Ramos (cell line): ENCODE measurements around the gene ARVCF.

Source experiments
- in situ Hi-C: fragments of 300-500 bp; cut with MboI; formaldehyde crosslinking; loops from one replicate; pipeline ENCODE4 v1.14.3; 2022; ENCODE audit warnings: low sequenced_read_pairs; ENCODE audit not compliant: unreplicated experiment

The ARVCF gene

DNA sequence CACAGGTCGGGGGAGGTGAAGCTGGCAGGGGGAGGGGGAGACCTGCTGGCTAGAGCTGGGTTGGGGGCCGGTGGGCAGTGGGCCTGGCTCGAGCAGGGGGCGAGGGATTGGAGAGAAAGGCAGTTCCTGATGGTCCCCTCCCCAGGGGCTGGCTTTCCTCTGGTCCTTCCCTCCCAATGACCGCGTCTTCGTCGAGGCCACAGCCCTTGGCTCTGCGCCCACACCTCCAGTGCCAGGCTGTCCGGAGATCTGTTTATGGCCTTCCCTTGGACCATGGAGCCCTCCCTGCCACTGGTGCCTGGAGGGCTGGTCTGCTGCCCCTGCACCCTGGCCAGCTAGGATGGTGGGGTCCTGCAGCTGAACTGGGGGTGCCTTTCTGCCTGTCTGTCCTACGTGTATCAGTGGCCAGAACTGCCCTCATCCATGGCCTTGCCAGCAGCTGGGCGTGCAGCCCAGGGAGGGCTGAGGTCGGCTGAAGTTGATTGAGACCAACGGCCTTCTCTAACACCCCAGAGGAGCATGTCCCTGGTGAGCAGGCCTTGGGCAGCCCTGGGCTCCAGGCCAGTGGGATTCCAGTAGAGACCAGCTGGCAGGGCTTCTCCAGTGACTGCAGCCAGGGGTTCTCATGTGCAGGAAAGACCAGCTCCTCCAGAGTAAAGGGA, 16.6 kb upstream of the ARVCF start:
- in situ Hi-C loops, result no loop called here

DNA sequence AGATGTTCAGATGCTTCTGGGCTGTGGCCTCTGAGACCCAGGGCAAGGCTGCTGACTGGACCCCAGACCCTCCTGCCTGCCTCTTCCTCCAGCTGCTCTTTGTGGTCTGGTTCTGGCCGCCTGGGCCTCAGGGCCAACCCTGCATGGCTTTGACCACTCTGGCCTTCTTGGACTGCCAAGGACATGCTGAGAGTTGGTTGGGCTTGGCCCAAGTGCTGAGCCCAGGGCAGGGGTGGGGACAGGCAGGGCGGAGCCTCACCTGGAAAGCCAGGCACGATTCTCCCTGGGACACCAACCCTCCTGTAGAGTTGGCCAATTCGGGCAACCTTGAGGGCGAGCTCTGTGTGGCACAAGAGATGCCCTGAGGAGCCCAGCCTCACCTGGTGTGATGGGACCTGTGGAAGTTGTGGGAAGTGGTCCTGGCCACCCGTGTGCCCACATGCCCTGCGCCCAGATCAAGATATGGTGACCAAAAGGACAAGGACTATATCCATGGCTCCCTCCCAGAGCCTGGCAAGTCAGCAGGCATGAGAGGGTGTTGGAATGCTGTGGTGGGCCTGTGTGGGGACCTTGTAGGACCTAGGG, 15.9 kb upstream of the ARVCF start:
- in situ Hi-C loops, result no loop called here

DNA sequence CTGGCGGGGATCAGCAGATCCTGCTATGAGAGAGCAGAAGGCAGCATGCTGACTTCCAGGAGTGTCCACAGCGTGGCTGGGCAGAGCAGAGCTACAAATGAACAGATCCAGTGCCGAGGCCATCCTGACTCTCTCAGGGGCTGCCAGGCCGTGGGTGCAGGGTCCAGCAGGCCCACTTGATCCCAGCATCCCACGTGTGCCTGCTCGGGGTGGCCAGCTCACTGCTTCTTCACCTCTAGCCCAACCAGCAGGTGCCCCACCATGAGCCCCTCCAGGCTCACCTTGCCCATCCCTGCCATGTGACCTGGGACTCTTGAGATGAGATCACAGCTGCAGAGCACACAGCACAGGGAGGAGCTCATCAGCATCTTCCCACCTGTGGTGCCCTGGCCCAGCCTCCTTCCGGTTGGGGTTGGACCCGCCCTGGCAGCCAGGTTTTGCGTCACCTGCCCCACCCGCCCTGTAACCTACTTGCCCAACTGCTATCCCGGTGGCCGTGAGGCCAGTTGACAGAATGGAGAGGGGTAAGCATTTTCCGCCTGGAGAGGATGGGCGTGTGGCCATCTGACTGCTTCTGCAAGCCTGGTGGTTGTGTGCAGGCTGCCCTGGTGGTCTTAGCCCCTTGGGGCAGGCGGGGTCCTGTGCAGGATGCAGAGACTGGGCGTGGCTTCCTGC, 15.2 kb upstream of the ARVCF start:
- in situ Hi-C loops, result no loop called here

DNA sequence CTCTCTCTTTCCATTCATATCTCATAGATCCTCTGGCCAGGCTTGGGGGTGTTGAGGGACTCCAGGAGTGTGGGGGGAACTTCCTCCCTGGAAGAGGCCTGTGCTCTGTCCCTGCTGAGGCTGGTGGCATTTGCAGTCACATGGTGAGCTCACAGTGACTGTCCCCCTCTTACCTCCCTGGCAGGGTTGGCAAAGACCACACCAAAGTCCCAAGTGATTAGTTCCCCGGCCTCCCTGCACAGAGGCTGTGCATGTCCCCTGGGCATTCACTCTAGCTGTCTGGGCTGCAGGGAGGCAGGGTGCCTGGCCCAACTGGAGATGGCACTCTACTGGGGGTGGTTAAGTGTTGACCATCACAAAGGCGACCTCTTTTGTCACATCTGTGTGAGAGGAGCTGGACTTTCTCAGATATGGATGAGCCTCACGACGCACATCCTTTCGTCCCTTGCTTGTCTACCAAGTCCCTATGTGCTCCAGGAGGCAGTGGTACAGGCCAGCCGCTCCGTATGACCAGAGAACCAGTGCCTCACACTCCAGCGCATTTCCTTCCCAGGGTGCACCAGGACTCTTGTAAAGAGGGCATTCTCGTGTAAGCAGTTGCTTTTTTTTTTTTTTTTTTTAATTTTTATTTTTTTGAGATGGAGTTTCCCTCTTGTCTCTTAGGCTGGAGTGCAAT, 13.1 kb upstream of the ARVCF start:
- in situ Hi-C loops, result no loop called here

DNA sequence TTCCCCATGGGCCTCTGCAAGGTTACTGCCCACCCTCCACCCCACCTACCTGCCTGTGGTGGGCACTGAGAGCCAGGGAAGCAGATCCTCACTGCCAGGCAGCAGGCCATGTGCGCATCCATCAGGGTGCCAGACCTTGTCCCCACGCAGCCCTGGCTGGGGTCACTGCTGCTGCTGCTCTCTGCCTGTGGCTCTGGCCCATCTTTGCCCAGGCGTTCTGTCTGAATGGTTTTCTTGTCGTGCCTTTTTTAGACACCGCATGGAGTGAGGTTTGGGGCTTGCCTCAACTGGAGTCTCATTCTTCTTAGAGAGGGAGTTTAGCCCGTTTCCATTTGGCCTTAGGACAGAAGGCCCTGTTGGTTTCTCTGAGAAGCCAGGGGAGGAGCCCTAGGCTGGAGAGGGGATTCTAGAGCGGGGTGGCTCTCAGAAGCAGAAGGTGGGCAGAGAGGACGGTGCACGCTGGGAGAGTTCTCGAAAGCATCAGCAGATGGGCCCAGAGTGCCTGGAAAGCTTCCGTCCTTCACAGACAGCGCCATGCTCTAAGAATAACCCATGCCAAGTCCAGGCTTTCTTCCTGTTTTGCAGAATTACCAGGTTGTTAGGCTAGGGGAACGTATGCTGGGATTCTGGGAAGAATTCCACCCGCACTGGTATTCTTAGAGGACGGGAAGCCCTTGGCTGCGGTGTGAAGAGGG, 12.4 kb upstream of the ARVCF start:
- in situ Hi-C loops, result no loop called here

DNA sequence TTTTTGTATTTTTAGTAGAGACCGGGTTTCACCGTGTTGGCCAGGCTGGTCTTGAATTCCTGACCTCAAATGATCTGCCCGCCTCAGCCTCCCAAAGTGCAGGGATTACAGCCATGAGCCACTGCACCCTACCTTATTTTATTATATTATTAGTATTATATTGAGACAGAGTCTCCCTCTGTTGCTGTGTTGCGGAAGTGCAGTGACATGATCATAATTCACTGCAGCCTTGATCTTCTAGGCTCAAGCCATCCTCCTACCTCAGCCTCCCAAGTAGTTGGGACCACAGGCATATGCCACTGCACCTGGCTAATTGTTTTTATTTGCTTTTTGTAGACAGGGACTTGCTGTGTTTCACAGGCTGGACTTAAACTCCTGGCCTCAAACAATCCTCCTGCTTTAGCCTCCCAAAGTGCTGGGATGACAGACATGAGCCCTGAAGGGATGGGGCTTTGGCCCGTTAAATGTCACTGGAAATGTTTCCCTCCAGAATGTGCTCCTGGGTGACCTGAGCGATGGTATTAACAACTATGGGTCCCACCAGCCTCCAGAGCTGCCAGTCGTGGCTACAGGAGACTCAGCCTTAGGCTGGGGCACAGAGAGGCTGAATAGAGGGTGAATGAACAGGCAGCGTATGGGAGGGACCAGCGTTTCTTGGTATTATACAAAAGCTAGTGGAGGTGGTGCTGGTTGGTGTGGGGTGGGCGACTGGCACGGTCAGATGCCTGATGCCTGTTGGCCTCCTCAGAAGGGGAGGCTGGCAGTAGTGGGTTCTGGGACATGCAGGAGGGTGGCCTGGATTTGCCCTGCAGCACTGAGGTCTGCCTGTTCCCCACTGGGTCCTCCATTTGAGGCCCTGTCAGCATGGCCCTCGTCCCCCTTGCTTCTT, 11.6 kb upstream of the ARVCF start:
- in situ Hi-C loops, result no loop called here

DNA sequence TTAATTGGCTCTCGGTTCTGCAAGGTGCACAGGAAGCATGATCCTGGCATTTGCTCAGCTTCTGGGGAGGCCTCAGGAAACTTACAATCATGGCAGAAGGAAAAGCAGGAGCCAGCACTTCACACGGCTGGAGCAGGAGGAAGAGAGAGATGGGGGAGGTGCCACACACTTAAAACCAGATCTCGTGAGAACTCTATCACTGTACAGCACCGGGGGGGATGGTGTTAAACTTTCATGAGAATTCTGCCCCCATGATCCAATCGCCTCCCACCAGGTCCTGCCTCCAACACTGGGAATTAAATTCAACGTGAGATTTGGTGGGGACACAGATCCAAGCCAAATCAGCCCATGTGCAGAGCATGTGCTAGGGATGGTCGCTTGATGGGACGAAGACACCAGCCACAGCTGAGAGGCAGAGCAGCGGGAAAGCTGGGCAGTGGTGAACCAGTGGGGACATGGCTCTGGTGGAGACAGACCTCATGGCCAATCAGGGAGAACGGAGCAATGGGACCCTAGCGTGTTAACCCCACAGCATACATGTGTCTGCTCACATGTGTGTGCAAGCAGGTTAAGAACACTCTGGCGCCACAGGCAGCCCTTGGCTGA, 10.5 kb upstream of the ARVCF start:
- in situ Hi-C loops, result no loop called here

DNA sequence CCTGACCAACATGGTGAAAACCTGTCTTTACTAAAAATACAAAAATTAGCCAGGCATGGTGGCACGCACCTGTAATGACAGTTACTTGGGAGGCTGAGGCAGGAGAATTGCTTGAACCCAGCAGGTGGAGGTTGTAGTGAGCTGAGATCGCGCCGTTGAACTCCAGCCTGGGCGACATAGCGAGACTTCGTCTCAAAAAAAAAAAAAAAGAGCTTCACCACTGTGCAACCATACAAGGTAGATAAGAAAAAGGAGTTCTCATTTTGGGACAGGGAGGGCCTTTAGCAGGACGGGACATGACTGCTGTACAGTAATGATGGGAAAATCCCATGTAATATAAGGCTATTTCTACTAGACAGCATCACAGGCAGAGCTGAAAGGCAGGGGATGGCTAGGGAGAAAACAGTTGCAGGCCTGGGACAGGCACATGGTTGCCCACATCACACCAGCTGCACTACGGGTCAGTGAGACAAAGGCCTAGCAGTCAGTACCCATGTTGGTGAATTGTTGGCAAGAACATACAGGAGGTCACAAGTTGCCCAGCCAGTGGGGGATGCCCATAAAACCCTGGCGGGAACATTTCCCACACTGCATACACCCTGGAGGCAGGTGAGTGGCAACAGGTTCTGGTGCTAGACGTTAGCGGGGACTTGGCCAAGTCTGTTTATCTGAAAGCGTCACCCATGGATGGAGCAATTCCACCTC, 9.7 kb upstream of the ARVCF start:
- in situ Hi-C loops, result no loop called here

DNA sequence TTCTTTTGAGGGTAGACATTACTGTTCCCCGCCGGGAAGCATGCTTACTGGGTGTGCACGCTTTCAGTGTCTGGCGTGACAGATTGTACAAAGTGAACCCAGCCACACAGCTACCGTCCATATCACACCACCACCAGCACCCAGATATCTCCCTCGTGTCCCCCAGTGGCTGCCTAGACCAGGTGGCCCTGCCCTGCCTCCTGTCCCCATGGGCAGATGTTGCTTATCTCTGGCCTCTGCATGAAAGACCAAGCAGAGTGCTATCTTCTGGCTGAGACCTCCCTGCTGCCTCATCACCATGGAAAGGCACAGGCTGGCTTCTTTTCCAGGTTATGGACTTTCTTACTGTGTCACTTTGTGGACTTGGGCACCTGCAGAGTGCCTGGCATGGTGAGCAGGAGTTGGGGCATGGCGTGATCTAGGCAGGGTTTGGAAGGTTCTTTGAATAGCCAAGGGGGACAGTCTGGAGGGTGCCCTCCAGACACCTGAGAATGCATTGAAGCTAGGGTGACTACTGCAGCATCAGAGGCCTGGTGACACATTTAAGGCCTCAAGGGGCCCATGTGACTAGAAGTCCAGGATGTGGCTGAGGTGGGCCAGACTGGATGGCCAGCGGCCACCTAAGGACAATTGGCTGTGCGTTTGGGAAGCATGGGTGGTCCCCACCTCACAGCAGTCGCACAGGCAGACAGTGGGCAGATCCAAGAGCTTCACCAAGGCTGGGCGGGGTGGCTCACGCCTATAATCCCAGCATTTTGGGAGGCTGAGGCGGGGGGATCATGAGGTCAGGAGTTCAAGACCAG, 9.0 kb upstream of the ARVCF start:
- in situ Hi-C loops, result no loop called here

DNA sequence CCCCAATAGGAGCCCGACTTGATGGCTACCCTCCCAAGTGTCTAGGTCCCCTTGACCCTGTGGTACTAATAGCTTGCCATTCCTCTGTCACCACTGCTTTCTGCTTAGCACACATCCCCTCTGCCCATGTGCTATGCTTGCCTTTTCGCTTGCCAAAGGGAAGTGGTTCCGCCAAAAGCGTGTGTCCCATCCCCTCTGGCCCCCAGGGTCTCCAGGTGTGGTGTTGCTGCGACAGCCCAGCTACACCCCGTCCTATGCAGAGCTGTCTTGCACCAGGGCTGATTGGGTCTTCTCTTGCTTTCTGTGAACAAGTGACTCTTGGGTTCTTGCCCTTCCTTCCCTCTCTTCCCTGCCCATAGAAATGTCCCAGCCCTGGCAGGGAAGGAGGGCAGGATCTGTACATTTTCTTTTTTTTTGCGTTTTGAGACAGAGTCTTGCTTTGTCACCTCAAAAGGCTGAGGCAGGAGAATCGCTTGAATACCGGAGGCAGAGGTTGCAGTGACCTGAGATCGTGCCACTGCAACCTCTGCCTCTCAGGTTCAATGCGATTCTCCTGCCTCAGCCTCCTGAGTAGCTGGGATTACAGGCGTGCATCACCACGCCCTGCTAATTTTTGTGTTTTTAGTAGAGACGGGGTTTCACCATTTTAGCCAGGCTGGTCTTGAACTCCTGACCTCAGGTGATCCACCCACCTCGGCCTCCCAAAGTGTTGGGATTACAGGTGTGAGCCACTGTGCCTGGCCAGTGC, 8.2 kb upstream of the ARVCF start:
- in situ Hi-C loops, result no loop called here

DNA sequence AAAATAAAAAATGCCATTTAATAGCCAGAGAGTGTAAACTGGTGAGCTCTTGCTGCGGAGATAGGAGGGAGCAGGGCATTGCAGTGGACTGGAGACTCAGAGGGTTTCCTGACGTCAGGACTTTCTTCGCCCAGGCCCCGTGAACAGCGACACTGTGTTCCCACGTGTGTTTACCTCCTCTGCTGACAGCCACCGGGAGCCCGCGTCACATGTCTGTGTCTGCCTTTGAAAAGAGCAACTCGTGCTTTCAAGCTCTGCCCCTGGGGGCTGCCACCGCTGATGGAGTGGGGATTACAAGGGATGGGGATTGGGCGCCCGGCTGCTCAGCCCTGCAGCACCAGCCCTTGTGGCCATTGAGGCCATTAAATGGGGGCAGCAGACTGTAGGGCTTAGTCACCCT, 7.6 kb upstream of the ARVCF start:
- in situ Hi-C loops, result no loop called here

DNA sequence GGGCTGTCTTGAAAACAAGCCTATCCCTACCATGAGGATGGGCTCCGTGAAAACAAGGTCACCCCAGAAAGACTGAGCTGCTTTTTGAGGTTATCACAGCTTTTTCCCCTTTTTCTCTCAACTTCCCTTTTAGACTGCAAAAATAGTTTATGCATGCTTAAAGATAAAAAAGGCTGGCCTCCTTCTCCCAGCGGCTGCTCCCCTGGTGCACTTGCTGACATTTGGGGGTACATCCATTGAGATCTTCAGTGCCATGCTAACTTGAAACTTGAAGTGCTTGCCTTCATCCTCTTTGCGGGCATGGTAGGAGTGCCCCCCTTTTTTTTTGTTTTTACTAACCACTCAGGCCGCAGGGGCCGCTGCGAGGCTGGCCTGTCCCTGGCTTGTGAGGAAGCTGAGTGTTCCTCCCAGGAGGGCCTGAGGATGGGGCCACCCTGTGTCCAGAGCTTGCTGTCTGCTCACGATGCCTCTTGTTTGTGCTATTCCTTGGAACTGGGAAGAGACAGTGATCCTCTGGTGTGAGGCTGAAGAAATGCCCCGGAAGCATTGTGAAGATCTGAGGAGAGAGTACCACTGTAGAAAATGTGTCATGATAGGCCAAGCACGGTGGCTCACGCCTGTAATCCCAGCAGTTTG, 6.5 kb upstream of the ARVCF start:
- in situ Hi-C loops, result no loop called here

DNA sequence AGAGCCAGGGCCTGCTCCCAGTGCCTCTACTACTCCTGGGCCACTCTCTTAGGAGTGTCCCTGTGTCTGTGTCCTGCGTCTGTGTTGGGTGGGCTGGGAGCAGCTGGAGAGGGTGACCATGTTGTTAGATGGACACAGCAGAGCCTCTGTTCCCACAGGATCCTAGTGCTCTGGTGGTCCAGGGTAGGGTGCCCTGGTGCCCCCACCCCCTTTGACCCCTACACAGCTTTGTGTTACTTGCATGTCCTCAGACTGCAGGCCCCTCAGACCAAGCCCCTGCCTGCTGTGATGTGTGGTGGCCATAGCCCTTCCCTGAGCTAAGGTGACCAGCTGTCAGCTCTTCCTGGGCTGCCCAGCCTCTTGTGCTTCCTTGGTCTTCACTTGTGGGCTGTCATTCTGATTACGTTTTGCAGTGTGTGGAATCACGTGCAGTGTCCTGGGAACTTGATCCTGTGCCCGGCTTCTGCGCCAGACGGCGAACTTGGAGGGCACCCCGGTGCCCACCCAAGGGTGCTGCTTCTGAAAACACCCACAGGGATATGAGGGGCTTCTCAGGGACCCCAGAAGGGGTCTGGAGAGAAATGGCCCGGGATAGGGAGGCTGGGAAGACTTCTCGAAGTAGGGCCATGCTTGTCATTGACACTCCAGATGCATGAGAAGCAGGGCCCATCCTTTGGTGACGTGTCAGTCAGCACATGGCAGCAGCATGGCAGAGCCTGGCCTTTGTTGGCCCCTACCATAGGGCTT, 5.8 kb upstream of the ARVCF start:
- in situ Hi-C loops, result no loop called here

DNA sequence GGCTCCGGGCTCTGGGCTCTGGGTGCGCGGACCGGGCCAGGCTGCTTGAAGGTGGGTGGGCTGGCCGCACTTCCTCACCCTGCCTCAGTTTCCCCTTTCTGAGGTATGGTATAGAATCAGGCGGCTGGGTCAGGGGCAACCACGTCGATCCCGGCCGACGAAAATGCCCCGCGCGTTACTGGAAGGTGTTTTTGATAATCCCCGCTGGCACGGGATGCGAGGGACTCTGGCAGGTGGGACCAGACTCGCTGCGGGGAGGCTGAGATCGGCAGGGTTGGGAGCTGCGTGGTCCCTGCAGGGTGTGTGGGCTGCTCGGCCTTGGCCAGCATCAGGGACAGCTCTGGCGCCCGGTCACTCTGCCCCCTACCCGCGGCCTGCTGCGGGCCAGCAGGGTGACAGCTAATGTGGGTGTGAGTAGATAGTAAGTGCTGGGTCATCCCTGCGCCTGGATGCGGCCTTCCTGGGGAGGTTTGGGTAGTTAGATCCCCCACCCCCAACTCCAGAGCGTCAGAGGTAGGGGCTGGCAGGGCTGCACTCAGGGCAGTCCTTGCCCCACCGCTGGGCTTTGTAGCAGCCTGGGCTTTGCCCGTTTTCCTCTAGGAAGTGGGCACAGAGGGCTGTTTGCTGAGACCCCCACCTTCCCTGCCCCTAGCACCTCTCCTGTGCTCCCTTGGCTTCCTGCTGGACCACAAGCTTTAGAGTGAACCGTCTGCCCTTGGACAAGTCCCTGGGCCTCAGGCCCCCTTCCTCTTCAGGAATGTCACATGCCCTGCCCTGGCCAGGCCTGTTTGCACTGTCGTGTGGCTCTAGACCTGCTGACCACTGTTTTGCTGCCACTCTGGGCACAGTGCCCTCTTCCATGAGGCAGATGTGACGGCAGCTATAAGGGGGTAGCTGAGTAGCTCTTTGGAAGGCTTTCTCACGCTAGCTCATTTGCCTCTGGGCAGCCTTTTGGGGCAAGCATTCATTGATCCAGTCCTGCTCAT, 4.9 kb upstream of the ARVCF start:
- in situ Hi-C loops, result no loop called here
